Right renal cortex interstitium (tissue), 3 donors: ENCODE measurements around the gene UNCX. TPM values are rescaled to one million over a fixed set of nuclear protein-coding genes. Genes with fewer than 3 reads are reported as not detected.

Source experiments
- DNase-seq, 3 donors: peaks; one replicate each; pipeline ENCODE4 v3.0.0-alpha.2; 2013; ENCODE audit warnings: low read depth in 3 of 3, low spot score in 2 of 3
- polyA plus RNA-seq, 3 donors: library from polyadenylated mRNA; unstranded; fragments of 120-200 nt; gene quantifications; one replicate each; pipeline ENCODE4 v1.2.1, GENCODE V29; 2013; ENCODE audit not compliant: insufficient read length in 3 of 3

UNCX gene
- polyA plus RNA-seq, 3 donors, result 6.4 to 6.5 (median 6.5) TPM

- DNase-seq, result no peak
Observed at GRCh38 chr7:1214516-1214915, 18.2 kb upstream of the UNCX start.

GRCh38 chr7:1218541-1219165, 14.0 kb upstream of the UNCX start:
- no peak for DNase-seq

GRCh38 chr7:1219498-1219897, 13.2 kb upstream of the UNCX start:
- no peak for DNase-seq

- DNase-seq, result no peak
Observed at GRCh38 chr7:1220000-1220726, 12.5 kb upstream of the UNCX start.

GRCh38 chr7:1220977-1221745, 11.5 kb upstream of the UNCX start:
- no peak for DNase-seq

GRCh38 chr7:1223196-1223981, 9.3 kb upstream of the UNCX start:
- DNase-seq, result no peak

- DNase-seq, result peak in 1 of 3 donors; percentile 32
Observed at GRCh38 chr7:1224086-1224716, 8.5 kb upstream of the UNCX start.

- DNase-seq, result no peak
Observed at GRCh38 chr7:1225030-1225429, 7.6 kb upstream of the UNCX start.

GRCh38 chr7:1225441-1226185, 7.1 kb upstream of the UNCX start:
- DNase-seq, result peak in 1 of 3 donors; percentile 24

GRCh38 chr7:1226186-1226901, 6.3 kb upstream of the UNCX start:
- DNase-seq, result no peak

- no peak for DNase-seq
Observed at GRCh38 chr7:1227071-1227804, 5.4 kb upstream of the UNCX start.

GRCh38 chr7:1227814-1228544, 4.7 kb upstream of the UNCX start:
- peak in 1 of 3 donors; percentile 38 for DNase-seq

- DNase-seq, result no peak
Observed at GRCh38 chr7:1228545-1229201, 4.0 kb upstream of the UNCX start.

GRCh38 chr7:1229202-1229947, 3.3 kb upstream of the UNCX start:
- DNase-seq, result no peak

- DNase-seq, result no peak
Observed at GRCh38 chr7:1229956-1230355, 2.7 kb upstream of the UNCX start.

- no peak for DNase-seq
Observed at GRCh38 chr7:1230411-1231213, 2.1 kb upstream of the UNCX start.
